22Rv1 (cell line): ENCODE measurements around the gene TMEM196.

Experiments
- H3K27ac ChIP-seq: fragments of 450-650 bp; 2 replicates; pipeline ENCODE4 v1.5.1; 2017
- ZFX ChIP-seq: fragments of 450-650 bp; IDR thresholded peaks from 2 replicates; pipeline ENCODE4 v1.6.1; 2017; ENCODE audit warnings: antibody characterized with exemption, borderline replicate concordance
- TF ChIP-seq, protein P1 (sequence below): fragments of 450-650 bp; IDR thresholded peaks from 2 replicates; pipeline ENCODE4 v1.5.1; 2017; ENCODE audit warnings: mild to moderate bottlenecking

The TMEM196 gene

DNA sequence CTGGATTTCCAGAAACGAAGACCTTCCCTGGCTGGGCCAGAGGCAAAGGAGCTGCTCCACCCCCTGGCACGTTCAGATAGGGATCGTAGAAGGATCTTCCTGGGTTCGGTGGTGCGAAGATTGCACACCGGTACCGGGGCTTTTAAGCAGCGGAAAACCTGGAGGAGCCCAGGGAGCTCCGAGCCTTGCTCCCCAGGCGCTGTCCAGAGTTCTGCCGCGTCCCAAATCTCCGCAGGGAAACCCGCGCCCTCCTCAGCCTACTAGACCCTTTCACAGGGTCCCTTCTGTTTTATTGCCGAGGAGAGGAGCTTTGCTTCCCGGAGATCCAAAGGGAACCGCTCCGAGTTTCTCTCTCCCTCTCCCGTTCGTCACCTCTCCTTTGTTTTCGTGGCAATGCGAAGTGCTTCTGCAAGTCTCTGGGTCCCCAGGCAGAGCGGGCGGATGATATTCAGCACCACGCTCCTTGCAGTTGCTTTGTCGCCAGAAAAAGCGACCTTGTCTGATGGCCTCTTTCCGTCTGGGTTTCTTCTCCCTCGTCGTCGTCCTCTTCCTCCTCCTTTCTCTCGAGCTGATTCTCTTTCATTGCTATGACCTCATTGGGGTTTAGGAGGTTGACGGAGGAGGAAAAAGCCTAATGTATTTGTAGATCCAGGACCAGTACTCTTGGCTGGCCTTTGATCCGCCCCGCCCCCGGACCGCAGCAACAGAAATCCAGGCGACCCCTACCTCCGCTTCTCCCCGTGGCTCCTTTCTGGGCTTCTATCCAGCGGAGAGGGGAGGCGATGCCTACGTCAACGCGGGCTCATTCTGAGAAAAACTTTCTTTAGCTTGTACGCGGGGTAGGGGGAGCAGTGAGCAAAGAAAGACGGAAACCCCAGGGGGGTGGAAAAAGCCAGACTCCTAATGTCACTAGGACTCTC lies at the start of gene TMEM196:
Gene TMEM196 (minus strand): TSS at position 777 of the 920 bp plus-strand sequence. CDS start 921 bp downstream, outside the sequence.
- TF ChIP-seq, protein P1, sequence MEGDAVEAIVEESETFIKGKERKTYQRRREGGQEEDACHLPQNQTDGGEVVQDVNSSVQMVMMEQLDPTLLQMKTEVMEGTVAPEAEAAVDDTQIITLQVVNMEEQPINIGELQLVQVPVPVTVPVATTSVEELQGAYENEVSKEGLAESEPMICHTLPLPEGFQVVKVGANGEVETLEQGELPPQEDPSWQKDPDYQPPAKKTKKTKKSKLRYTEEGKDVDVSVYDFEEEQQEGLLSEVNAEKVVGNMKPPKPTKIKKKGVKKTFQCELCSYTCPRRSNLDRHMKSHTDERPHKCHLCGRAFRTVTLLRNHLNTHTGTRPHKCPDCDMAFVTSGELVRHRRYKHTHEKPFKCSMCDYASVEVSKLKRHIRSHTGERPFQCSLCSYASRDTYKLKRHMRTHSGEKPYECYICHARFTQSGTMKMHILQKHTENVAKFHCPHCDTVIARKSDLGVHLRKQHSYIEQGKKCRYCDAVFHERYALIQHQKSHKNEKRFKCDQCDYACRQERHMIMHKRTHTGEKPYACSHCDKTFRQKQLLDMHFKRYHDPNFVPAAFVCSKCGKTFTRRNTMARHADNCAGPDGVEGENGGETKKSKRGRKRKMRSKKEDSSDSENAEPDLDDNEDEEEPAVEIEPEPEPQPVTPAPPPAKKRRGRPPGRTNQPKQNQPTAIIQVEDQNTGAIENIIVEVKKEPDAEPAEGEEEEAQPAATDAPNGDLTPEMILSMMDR, result no peak
- no peak for TF ChIP-seq ZFX
- no peak within 1 kb of the TSS for H3K27ac ChIP-seq

DNA sequence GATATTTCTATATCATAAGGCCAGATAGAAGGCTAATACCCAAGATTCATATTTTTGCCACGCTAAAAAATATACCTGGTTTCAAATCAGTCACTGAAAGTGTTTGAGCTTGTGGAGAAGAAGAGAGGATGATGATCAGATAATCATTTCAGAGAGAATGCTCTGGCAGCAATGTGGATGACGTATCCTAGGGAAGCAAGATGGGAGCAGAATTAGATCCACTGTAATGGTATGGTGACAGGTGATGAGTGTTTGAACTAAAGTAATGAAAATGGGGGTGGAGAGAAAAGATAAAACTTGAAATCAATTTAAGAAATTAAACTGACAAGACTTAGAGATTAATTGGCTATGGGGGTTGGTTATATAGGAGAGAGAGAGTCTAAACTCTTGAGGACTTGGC lies 42.7 kb upstream of the TMEM196 start:
- H3K27ac ChIP-seq, result no peak overlapping the region
- no peak for TF ChIP-seq ZFX
- TF ChIP-seq, protein P1, result no peak

DNA sequence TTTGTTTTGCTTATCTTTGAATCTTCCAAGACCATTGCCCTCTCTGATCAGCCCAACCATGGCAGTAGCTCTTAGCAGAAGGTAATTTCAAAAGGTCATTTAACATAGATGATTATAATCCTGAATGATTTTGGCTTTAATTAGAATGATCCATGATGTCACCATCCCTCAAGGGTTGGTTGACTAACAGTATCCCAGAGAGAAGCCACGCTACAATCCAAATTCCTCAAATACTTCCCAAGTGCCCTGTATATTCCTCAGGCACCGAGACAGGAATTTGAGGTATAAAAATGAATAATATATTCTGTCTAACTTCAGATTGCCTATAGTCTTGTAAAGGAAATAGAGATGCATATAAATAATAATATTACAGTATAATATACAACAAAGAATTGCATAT lies 42.1 kb upstream of the TMEM196 start:
- no peak for TF ChIP-seq ZFX
- TF ChIP-seq, protein P1, result no peak
- H3K27ac ChIP-seq, result no peak overlapping the region

DNA sequence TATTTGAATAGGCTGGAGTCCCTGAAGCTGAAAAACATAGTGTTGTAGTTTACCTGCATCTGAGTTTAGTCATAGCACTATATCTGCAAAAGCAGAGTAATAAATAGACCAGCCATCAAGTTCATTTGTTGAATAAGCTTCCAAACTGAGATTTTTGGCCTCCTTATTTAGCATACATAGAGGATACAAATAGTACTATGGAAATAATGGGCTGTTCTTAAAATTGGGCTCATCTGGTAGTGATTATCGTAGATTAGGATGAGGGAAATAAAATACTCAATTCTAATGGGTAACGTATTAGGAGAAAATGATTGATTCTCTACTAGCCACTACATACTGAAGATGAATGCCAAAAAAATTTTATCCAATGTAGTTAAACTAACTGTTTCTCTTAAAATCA lies 41.4 kb upstream of the TMEM196 start:
- no peak overlapping the region for H3K27ac ChIP-seq
- no peak for TF ChIP-seq ZFX
- TF ChIP-seq, protein P1, result no peak

DNA sequence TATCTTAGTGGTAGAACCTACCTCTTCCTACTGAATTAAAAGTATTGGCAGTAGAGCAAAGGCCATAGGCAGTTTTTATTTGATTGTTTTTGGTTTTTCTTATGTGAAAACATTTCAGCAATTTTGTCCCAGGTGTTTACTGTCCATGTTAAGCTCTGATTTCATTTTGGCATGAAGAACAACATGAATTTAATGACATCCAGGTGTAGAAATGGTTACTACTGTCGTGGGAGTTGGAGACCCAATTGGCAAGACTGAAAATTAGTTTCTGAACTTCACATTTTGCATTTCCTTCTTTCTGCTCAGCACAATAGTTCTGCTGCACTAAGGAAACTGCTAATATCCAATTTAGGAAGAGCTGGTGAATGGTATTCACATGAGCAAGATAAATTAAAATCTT lies 38.0 kb upstream of the TMEM196 start:
- no peak overlapping the region for H3K27ac ChIP-seq
- TF ChIP-seq ZFX, result no peak
- TF ChIP-seq, protein P1, result no peak

DNA sequence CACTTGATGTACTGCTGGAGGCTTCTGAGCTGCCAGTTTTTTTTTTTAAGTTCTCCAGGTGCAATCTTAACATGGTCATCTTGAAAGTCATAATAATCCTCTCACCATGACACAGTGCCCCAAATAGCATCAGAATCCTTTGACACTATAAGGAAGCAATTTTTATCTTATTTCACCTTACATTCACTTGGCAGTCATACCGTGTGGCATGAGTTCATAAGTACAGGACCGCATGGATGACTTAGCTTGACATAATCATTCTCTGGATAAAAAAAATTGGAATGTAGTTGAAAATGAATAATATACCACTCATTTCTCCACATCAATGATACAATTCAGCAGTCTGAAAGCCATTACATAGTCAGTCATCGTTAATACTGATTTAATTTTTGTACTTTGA lies 25.6 kb upstream of the TMEM196 start:
- H3K27ac ChIP-seq, result no peak overlapping the region
- no peak for TF ChIP-seq ZFX
- TF ChIP-seq, protein P1, result no peak

DNA sequence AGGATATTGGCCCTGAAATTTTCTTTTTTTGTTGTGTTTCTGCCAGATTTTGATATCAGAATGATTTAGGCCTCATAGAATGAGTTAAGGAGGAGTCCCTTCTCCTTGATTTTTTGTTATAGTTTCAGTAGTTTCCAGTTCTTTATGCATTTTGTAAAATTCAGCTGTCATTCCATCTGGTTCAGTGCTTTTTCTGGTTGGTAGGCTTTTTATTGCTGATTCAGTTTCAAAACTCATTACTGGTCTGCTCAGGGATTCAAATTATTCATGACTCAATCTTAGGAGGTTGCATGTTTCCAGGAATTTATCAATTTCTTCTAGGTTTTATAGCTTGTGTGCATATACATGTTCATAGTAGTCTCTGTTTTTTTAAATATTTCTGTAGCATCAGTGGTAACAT lies 10.1 kb upstream of the TMEM196 start:
- TF ChIP-seq ZFX, result no peak
- TF ChIP-seq, protein P1, result no peak
- H3K27ac ChIP-seq, result no peak overlapping the region
